Measurements from ENCODE around the gene IGF1R. TPM values are rescaled to one million over a fixed set of nuclear protein-coding genes. Genes with fewer than 3 reads are reported as not detected.

Gene IGF1R
- total RNA-seq, 4 donors from 2014 or later, result 87.8 to 173 (median 107) TPM

GRCh38 chr15:98806275-98806895, 158.0 kb downstream of the IGF1R start:
- Histone ChIP-seq H3K4me1 (peaks cover 14% of the 10 kb centered on the region), H3K27me3 (no peaks in the 10 kb centered on the region), H3K27ac (no peak overlapping the region), H3K9me3 (no peaks in the 10 kb centered on the region), H3K4me3 (no peak overlapping the region), H3K36me3 (no peaks in the 10 kb centered on the region)
- no peak for TF ChIP-seq CTCF (IDR thresholded peaks at IDR 0.05)
- 90% methylated on average over 9 of the region's 9 CpGs for WGBS
- no peak for DNase-seq (ENCODE audit: low spot score in 2 of 2)

DNA sequence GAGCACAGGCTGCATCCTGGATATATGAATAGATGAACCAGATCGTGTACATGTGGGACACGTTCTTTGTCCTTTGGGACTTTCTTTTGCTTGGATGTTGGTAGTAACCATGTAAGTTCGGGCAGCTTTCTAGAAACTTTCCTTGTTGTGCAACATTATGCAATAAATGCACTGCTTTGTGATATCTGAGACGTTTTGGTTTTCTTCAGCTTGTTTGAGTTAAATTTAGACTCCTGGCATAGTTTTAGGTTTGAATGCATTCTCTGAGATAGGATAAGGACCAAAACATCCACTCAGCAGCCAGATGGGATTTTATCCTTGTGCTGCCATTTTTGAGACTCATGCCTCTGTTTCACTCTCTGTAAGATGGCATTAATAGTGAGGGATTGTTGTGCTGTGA, 158.9 kb downstream of the IGF1R start:
- Histone ChIP-seq H3K36me3 (no peaks in the 10 kb centered on the region), H3K27ac (no peak overlapping the region), H3K4me1 (peaks cover 7% of the 10 kb centered on the region), H3K27me3 (no peaks in the 10 kb centered on the region), H3K9me3 (no peaks in the 10 kb centered on the region), H3K4me3 (no peak overlapping the region)
- no peak for DNase-seq (ENCODE audit: low spot score in 2 of 2)
- WGBS, result 53% methylated on average over 4 of the region's 4 CpGs
- no peak for TF ChIP-seq EP300 (IDR thresholded peaks at IDR 0.05)
- no peak for TF ChIP-seq POLR2AphosphoS5 (IDR thresholded peaks at IDR 0.05)
- TF ChIP-seq POLR2A (IDR thresholded peaks at IDR 0.05), result no peak
- no peak for TF ChIP-seq CTCF (IDR thresholded peaks at IDR 0.05)

- H3K4me1 ChIP-seq, result peaks cover 7% of the 10 kb centered on the region
- WGBS, result 68% methylated on average over 10 of the region's 11 CpGs
- H3K9me3 ChIP-seq, result no peaks in the 10 kb centered on the region
- H3K27me3 ChIP-seq, result no peaks in the 10 kb centered on the region
- no peak for DNase-seq (ENCODE audit: low spot score in 2 of 2)
- H3K27ac ChIP-seq, result no peak overlapping the region
- no peak overlapping the region for H3K4me3 ChIP-seq
- TF ChIP-seq EP300 (IDR thresholded peaks at IDR 0.05) (no peak), CTCF (IDR thresholded peaks at IDR 0.05) (no peak), POLR2A (IDR thresholded peaks at IDR 0.05) (no peak), POLR2AphosphoS5 (IDR thresholded peaks at IDR 0.05) (no peak)
- H3K36me3 ChIP-seq, result no peaks in the 10 kb centered on the region
These were observed 160.9 kb downstream of the IGF1R start for GRCh38 chr15:98809273-98809672.

DNA sequence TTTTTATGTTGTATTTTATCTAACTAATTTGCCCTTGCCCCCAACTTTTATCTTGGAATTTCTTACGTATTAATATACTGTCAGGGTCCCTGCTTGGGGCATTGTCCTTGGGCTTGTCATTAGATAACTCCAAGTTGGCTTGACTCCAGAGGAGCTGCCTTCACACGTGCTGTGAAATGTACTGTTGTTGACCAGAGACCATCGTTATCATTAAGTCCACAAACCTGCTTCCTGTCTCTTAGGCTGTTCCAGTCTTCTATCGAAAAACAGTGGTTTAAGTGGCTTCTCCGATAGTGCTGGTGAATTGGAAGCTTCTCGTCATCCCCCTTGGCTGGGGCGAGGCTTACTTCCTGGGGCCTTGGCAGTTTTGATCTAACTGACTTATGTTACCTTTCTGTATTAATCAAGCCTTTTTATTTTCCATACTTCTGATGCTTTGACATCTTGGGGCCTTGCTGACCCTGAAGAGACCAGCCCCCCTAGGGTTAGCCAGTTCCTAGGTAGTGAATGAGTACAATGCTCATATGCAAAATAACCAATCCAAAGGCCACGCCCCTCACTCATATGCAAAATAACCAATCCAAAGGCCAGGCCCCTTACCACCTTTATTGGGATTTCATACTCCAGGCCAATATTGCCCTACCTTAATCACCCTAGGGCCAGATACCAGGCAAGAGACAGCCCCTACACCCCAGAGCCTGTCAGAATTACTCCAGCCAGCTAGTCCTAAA, 164.5 kb downstream of the IGF1R start:
- DNase-seq (ENCODE audit: low spot score in 2 of 2), result no peak
- no peak overlapping the region for H3K27ac ChIP-seq
- H3K9me3 ChIP-seq, result no peaks in the 10 kb centered on the region
- WGBS, result 84% methylated on average over 8 of the region's 8 CpGs
- no peak overlapping the region for H3K4me3 ChIP-seq
- TF ChIP-seq CTCF (IDR thresholded peaks at IDR 0.05), result no peak
- no peak for TF ChIP-seq EP300 (IDR thresholded peaks at IDR 0.05)
- TF ChIP-seq POLR2AphosphoS5 (IDR thresholded peaks at IDR 0.05), result no peak
- no peak for TF ChIP-seq POLR2A (IDR thresholded peaks at IDR 0.05)
- H3K36me3 ChIP-seq, result no peaks in the 10 kb centered on the region
- peaks cover 7% of the 10 kb centered on the region for H3K4me1 ChIP-seq
- H3K27me3 ChIP-seq, result no peaks in the 10 kb centered on the region

DNA sequence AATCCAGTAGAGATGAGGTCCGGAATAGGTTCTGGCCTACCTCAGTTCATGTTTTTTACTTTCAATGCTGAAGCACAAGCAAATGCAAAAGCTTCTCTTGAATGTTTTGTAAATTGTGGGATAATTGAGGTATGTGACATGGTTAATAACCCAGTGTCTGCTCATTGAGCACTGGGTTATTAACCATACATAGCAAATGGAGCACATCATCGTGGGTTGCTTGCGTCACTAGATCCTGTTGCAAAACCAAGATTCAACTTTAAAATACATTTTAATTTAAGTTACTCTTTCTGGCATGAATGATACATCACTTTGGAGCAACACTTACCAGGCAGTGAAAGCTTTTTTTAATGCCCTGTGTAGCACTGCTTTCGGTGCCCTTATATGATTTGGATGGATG, 165.6 kb downstream of the IGF1R start:
- TF ChIP-seq EP300 (IDR thresholded peaks at IDR 0.05) (no peak), POLR2AphosphoS5 (IDR thresholded peaks at IDR 0.05) (no peak), CTCF (IDR thresholded peaks at IDR 0.05) (no peak), POLR2A (IDR thresholded peaks at IDR 0.05) (no peak)
- H3K4me3 ChIP-seq, result no peak overlapping the region
- H3K36me3 ChIP-seq, result no peaks in the 10 kb centered on the region
- 95% methylated on average over 4 of the region's 4 CpGs for WGBS
- peaks cover 7% of the 10 kb centered on the region for H3K4me1 ChIP-seq
- H3K27ac ChIP-seq, result no peak overlapping the region
- DNase-seq (ENCODE audit: low spot score in 2 of 2), result no peak
- no peaks in the 10 kb centered on the region for H3K27me3 ChIP-seq
- no peaks in the 10 kb centered on the region for H3K9me3 ChIP-seq

Data from suprapubic skin (tissue), 4 donors.